Endothelial cell of umbilical vein (primary cell): ENCODE results near the gene GORASP2. TPM values are rescaled to one million over a fixed set of nuclear protein-coding genes. Genes with fewer than 3 reads are reported as not detected.

Source experiments
- BruUV-seq: library from RNA; stranded (reverse); fragments of 400-500 nt; replicated peaks from 2 replicates; lab custom pipeline; 2021; lab: Mats Ljungman, UMichigan
- CTCF ChIA-PET: fragments of 300-600, 350-600 bp; sonication (Branson Sonifier 250); formaldehyde crosslinking; loops from one replicate; lab custom pipeline; 2021; ENCODE audit warnings: antibody characterized with exemption, inconsistent platforms; lab: Charles Lee
- POLR2A ChIA-PET: fragments of 300-600, 350-600 bp; sonication (Branson Sonifier 250); formaldehyde crosslinking; loops from one replicate; lab custom pipeline; 2021; ENCODE audit warnings: antibody characterized with exemption, inconsistent platforms; lab: Charles Lee
- DNase-seq: peaks from one replicate; pipeline ENCODE4 v3.0.0-alpha.2; 2011; ENCODE audit warnings: low read depth, low spot score
- FAIRE-seq: peaks from 2 replicates; lab custom pipeline; 2011; peaks lifted over from hg19 to GRCh38; lab: Jason Lieb, UNC
- H2AFZ ChIP-seq: 2 replicates; pipeline ENCODE4 v1.6.0; 2012; ENCODE audit warnings: low read depth, low read length, control low read depth, inconsistent platforms
- H3K27ac ChIP-seq: 2 replicates; pipeline ENCODE4 v1.5.1; 2011; ENCODE audit warnings: low read depth, mild to moderate bottlenecking, control low read depth, low read length, moderate library complexity; ENCODE audit not compliant: insufficient read depth
- H3K27me3 ChIP-seq, 2 experiments: 2 replicates each; pipeline versions ENCODE4 v1.6.0 to v1.6.1; 2011; ENCODE audit warnings: low read length in 2 of 2, mixed read lengths in 1 of 2; ENCODE audit not compliant: control insufficient read depth in 2 of 2, insufficient read depth in 2 of 2
- H3K36me3 ChIP-seq, 2 experiments: 2 replicates in 1 of 2; 3 replicates in 1 of 2; pipeline ENCODE4 v1.5.1; 2011; ENCODE audit warnings: low read length in 2 of 2, mild to moderate bottlenecking in 1 of 2, moderate library complexity in 1 of 2; ENCODE audit not compliant: control insufficient read depth in 2 of 2, insufficient read depth in 2 of 2; ENCODE audit errors: extremely low read depth in 1 of 2
- H3K4me1 ChIP-seq: 3 replicates; pipeline ENCODE4 v1.5.1; 2011; ENCODE audit warnings: mild to moderate bottlenecking, low read length; ENCODE audit not compliant: control insufficient read depth, insufficient read depth; ENCODE audit errors: extremely low read depth
- H3K4me2 ChIP-seq: 2 replicates; pipeline ENCODE4 v1.6.1; 2011; ENCODE audit warnings: low read length, control low read depth, mixed read lengths; ENCODE audit not compliant: insufficient read depth
- H3K4me3 ChIP-seq, 3 experiments: fragments of 200-600 bp in 1 of 3; sonication (generic), shearing (Covaris generic) in 1 of 3; replicated peaks in 1 of 3; 2 replicates each; pipeline ENCODE4 v1.5.1; 2011 to 2016; ENCODE audit warnings: control low read depth in 3 of 3, low read length in 3 of 3, mild to moderate bottlenecking in 2 of 3, inconsistent platforms in 1 of 3, low read depth in 1 of 3, moderate library complexity in 1 of 3; ENCODE audit not compliant: insufficient read depth in 1 of 3
- H3K79me2 ChIP-seq: 2 replicates; pipeline ENCODE4 v1.6.0; 2012; ENCODE audit warnings: low read length, inconsistent platforms; ENCODE audit not compliant: control insufficient read depth, insufficient read depth
- H3K9ac ChIP-seq: replicated peaks from 2 replicates; pipeline ENCODE3; 2011; ENCODE audit warnings: low read length, control low read depth; ENCODE audit not compliant: insufficient read depth; ENCODE audit errors: extremely low read depth
- H3K9me1 ChIP-seq: replicated peaks from 3 replicates; pipeline ENCODE4 v1.6.0; 2011; ENCODE audit warnings: mild to moderate bottlenecking, low read length; ENCODE audit not compliant: control insufficient read depth, insufficient read depth; ENCODE audit errors: extremely low read depth
- H3K9me3 ChIP-seq: replicated peaks from 2 replicates; pipeline ENCODE4 v1.5.1; 2012; ENCODE audit warnings: low read length, inconsistent platforms; ENCODE audit not compliant: control insufficient read depth, insufficient read depth
- H4K20me1 ChIP-seq: replicated peaks from 2 replicates; pipeline ENCODE3; 2011; ENCODE audit warnings: mild to moderate bottlenecking, low read length; ENCODE audit not compliant: control insufficient read depth, insufficient read depth; ENCODE audit errors: extremely low read depth
- EZH2 ChIP-seq: IDR thresholded peaks from 2 replicates; pipeline ENCODE4 v1.6.1; 2012; ENCODE audit warnings: borderline replicate concordance, low read depth, mild to moderate bottlenecking, moderate library complexity, low read length, inconsistent platforms; ENCODE audit not compliant: severe bottlenecking
- FOS ChIP-seq: IDR thresholded peaks from 2 replicates; pipeline ENCODE4 v1.6.1; 2011; ENCODE audit warnings: mild to moderate bottlenecking, low read length, moderate library complexity, borderline replicate concordance; ENCODE audit not compliant: insufficient read depth
- GATA2 ChIP-seq: IDR thresholded peaks from 2 replicates; pipeline ENCODE4 v1.7.0; 2011; ENCODE audit warnings: low read depth, mild to moderate bottlenecking, moderate library complexity, mixed read lengths, low read length; ENCODE audit not compliant: insufficient read length, insufficient read depth
- JUN ChIP-seq: IDR thresholded peaks from 2 replicates; pipeline ENCODE4 v1.6.1; 2011; ENCODE audit warnings: borderline replicate concordance, low read depth; ENCODE audit not compliant: insufficient read length, insufficient read depth
- MYC ChIP-seq: IDR thresholded peaks from one replicate; pipeline ENCODE4 v1.6.1; 2011; ENCODE audit warnings: mild to moderate bottlenecking, low read depth, low read length
- POLR2A ChIP-seq: IDR thresholded peaks from 2 replicates; pipeline ENCODE4 v1.6.1; 2012; ENCODE audit warnings: low read depth, mild to moderate bottlenecking, control low read depth, low read length
- POLR2AphosphoS5 ChIP-seq: IDR thresholded peaks from 2 replicates; pipeline ENCODE4 v1.6.1; 2012; ENCODE audit warnings: low read depth, mild to moderate bottlenecking, control low read depth, low read length, moderate library complexity; ENCODE audit not compliant: insufficient read depth
- dilution Hi-C: fragments of 300-500 bp; cut with MboI; formaldehyde crosslinking; loops from one replicate; pipeline ENCODE4 v1.15.0; 2019; ENCODE audit warnings: low sequenced_read_pairs; ENCODE audit not compliant: extremely low pct_ligation_motif_present
- intact Hi-C: fragments of 100-400 bp; cut with micrococcal nuclease; formaldehyde crosslinking; loops from one replicate; pipeline ENCODE4 v1.10.0; 2022
- polyA plus RNA-seq, 4 experiments: library from polyadenylated mRNA; depleted of rRNA in 3 of 4; stranded (reverse) in 3 of 4; unstranded in 1 of 4; fragments of >200 nt; gene quantifications; 2 replicates each; pipeline versions ENCODE4 v1.2.1 to v1.2.3, GENCODE V29; 2011 to 2012; ENCODE audit warnings: missing spikeins in 1 of 4
- total RNA-seq: library from RNA; stranded (reverse); gene quantifications from 2 replicates; pipeline ENCODE4 v1.2.3, GENCODE V29; 2021
- TF ChIP-seq, protein P1 (sequence below), 2 donors: IDR thresholded peaks; 1 replicate in 1 of 2; 2 replicates in 1 of 2; pipeline ENCODE4 v1.5.1; 2011; ENCODE audit warnings: low read length in 2 of 2, mild to moderate bottlenecking in 2 of 2, moderate library complexity in 2 of 2, control low read depth in 1 of 2, inconsistent platforms in 1 of 2, low read depth in 1 of 2; ENCODE audit not compliant: insufficient read depth in 1 of 2; ENCODE audit errors: extremely low read depth in 1 of 2
- TF ChIP-seq, protein P2 (sequence below): IDR thresholded peaks from 2 replicates; pipeline ENCODE4 v1.6.1; 2011; ENCODE audit not compliant: insufficient read depth, insufficient read length

Gene GORASP2
- total and polyA plus RNA-seq, 2 donors (not counting 3 experiments of a cell fraction or from before 2014, with no cell fraction given): 104 to 245 TPM

DNA sequence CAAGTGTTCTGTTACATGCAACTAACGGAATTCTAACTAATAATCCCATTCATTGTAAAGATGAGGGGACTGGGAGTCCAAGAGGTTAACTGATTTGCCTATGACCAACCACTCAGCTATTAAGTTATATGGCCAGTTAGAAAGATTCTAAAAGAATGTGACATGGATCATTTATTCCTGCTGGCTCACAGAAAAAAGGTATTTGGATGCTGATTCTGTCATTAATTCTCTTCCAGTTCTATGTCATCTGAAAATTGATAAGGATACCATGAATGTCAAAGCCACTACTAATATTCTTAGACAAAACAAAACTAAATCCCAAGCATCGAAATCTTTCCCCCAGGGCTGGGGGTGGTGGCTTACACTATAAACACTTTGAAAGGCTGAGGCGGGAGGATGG, 41.2 kb upstream of the GORASP2 start:
- BruUV-seq: no TSS peak
- Histone ChIP-seq H4K20me1 (no peaks in the 10 kb centered on the region), H3K9ac (no peak overlapping the region), H3K27ac (no peak overlapping the region), H3K4me1 (no peaks in the 10 kb centered on the region), H3K4me2 (no peak overlapping the region), H2AFZ (no peak overlapping the region), H3K9me1 (no peaks in the 10 kb centered on the region), H3K79me2 (no peaks in the 10 kb centered on the region), H3K4me3 (no peak overlapping the region), H3K9me3 (no peaks in the 10 kb centered on the region), H3K27me3 (peaks cover 5 to 10% of the 10 kb centered on the region in 2 experiments), H3K36me3 (no peaks in the 10 kb centered on the region)
- FAIRE-seq (no peak), DNase-seq (no peak)
- ChIA-PET POLR2A (no interaction called here), CTCF (interaction anchor here (1.0 to 1.3 kb wide), 2 partner anchors 10 to 15 kb away, joined by 3 to 5 read pairs; no protein-coding TSS in a partner anchor)
- intact Hi-C loops: no loop called here
- TF ChIP-seq, protein P1, sequence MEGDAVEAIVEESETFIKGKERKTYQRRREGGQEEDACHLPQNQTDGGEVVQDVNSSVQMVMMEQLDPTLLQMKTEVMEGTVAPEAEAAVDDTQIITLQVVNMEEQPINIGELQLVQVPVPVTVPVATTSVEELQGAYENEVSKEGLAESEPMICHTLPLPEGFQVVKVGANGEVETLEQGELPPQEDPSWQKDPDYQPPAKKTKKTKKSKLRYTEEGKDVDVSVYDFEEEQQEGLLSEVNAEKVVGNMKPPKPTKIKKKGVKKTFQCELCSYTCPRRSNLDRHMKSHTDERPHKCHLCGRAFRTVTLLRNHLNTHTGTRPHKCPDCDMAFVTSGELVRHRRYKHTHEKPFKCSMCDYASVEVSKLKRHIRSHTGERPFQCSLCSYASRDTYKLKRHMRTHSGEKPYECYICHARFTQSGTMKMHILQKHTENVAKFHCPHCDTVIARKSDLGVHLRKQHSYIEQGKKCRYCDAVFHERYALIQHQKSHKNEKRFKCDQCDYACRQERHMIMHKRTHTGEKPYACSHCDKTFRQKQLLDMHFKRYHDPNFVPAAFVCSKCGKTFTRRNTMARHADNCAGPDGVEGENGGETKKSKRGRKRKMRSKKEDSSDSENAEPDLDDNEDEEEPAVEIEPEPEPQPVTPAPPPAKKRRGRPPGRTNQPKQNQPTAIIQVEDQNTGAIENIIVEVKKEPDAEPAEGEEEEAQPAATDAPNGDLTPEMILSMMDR (IDR thresholded peaks at IDR 0.05; ENCODE audit: extremely low read depth in 1 of 2, insufficient read depth in 1 of 2, low read depth in 1 of 2, low read length in 2 of 2): no peak
- TF ChIP-seq GATA2 (no peak), POLR2A (no peak), FOS (no peak), POLR2AphosphoS5 (no peak), MYC (no peak), EZH2 (no peak), JUN (no peak)
- TF ChIP-seq, protein P2, sequence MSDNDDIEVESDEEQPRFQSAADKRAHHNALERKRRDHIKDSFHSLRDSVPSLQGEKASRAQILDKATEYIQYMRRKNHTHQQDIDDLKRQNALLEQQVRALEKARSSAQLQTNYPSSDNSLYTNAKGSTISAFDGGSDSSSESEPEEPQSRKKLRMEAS: no peak
- dilution Hi-C loops: no loop called here
